ENCODE results near the gene DPM3. TPM values are rescaled to one million over a fixed set of nuclear protein-coding genes. Genes with fewer than 3 reads are reported as not detected.

Gene DPM3
- total RNA-seq, 3 donors from 2014 or later, result 53.7 to 69.4 (median 68.2) TPM

DNA sequence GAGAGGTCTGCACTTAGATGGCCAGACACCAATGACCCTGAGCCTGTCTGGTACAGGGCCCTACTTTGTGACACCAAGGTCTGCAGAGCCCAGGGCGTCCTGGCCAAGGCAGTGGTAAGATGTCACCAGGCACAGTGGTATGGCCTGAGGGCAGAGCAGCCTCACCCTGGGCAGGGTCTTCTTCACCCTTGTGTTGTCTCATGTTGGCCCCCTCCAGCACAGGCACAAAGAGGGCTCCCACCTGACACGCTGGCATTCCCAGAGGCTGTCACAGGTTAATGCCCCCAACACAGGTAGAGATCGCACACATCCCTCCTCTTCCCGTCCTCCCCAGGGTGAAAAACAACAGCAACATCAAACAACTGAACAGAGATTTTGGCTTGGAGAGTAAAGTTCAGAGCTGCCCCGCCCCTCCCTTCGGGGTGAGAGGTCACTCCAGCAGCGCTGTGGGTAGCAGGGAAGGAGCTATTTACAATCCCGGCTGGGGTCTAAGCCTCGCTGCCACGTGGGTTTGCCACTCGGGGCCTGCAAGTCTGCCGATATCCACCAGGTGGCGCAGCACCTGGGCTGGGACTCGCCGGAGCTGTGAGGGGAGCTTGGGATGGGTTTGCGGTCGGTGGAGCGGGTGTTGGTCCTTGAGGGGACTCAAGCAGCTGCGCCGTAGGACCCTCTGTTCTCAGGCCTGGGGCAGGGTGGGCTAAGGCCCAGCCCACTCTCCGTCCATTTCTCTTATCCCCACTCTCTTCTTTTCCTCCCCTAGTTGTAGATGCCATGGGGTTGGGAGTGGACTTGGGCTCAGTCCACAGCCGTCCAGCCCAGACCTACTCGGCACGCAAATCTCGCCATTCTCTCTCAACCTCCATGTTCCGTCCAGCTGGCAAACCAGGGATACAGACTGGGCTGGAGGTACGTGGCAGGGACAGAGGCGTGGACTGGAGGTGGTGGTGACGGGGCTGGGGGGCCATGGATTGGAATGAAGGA is 49.0 kb downstream of the DPM3 start:
- H3K27me3 ChIP-seq, result no peaks in the 10 kb centered on the region
- no peak overlapping the region for H3K27ac ChIP-seq
- peak in 2 of 3 donors; percentile 11 to 53 for TF ChIP-seq POLR2AphosphoS5 (IDR thresholded peaks at IDR 0.05)
- TF ChIP-seq POLR2A (IDR thresholded peaks at IDR 0.05), result no peak
- TF ChIP-seq, protein P1, sequence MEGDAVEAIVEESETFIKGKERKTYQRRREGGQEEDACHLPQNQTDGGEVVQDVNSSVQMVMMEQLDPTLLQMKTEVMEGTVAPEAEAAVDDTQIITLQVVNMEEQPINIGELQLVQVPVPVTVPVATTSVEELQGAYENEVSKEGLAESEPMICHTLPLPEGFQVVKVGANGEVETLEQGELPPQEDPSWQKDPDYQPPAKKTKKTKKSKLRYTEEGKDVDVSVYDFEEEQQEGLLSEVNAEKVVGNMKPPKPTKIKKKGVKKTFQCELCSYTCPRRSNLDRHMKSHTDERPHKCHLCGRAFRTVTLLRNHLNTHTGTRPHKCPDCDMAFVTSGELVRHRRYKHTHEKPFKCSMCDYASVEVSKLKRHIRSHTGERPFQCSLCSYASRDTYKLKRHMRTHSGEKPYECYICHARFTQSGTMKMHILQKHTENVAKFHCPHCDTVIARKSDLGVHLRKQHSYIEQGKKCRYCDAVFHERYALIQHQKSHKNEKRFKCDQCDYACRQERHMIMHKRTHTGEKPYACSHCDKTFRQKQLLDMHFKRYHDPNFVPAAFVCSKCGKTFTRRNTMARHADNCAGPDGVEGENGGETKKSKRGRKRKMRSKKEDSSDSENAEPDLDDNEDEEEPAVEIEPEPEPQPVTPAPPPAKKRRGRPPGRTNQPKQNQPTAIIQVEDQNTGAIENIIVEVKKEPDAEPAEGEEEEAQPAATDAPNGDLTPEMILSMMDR (IDR thresholded peaks at IDR 0.05), result peak; percentile 95 to 98 (median 97)
- H3K4me3 ChIP-seq, result no peak overlapping the region
- peak in 1 of 2 donors; percentile 78 for DNase-seq (ENCODE audit: low spot score in 2 of 2)
- no peaks in the 10 kb centered on the region for H3K36me3 ChIP-seq
- H3K4me1 ChIP-seq, result peaks cover 0 to 10% of the 10 kb centered on the region in 2 donors
- H3K9me3 ChIP-seq, result no peaks in the 10 kb centered on the region
- intact Hi-C loops (cut with DNase I; ENCODE audit: low total_unique reads), result loop anchor here (5.0 kb wide), 1 partner anchor 76 kb away; no protein-coding TSS in a partner anchor

Other genes starting within 250 kb of the DPM3 start
- 10 to 100 TPM; 15.0 to 16.7 (median 16.4) TPM for gene PMVK, start 203.8 kb downstream of the DPM3 start, total RNA-seq
- 100 to 1,000 TPM in 2 of 3 donors, 10 to 100 TPM in 1; 79.3 to 156 (median 105) TPM for gene PBXIP1, start 184.4 kb downstream of the DPM3 start, total RNA-seq
- gene PYGO2, start 178.7 kb downstream of the DPM3 start, total RNA-seq, result 10 to 100 TPM; 14.6 to 26.2 (median 20.3) TPM
- gene SHC1, start 169.8 kb downstream of the DPM3 start, total RNA-seq, result 100 to 1,000 TPM in 2 of 3 donors, 10 to 100 TPM in 1; 94.4 to 177 (median 134) TPM
- 100 to 1,000 TPM in 1 of 3 donors, 10 to 100 TPM in 2; 44.6 to 104 (median 47.3) TPM for gene CKS1B, start 165.8 kb downstream of the DPM3 start, total RNA-seq
- 10 to 100 TPM; 27.0 to 42.7 (median 39.3) TPM for gene FLAD1, start 157.2 kb downstream of the DPM3 start, total RNA-seq
- gene LENEP, start 146.9 kb downstream of the DPM3 start, total RNA-seq, result not detected
- 10 to 100 TPM; 45.6 to 82.5 (median 53.4) TPM for gene ZBTB7B, start 137.7 kb downstream of the DPM3 start, total RNA-seq
- 1 to 10 TPM in 2 of 3 donors, under 1 TPM in 1; 0.48 to 4.4 (median 3.3) TPM for gene DCST2, start 106.8 kb downstream of the DPM3 start, total RNA-seq
- under 1 TPM; 0.16 to 0.66 (median 0.44) TPM for gene DCST1, start 106.7 kb downstream of the DPM3 start, total RNA-seq
- 100 to 1,000 TPM in 2 of 3 donors, 10 to 100 TPM in 1; 97.8 to 155 (median 109) TPM for gene ADAM15, start 89.2 kb downstream of the DPM3 start, total RNA-seq
- 10 to 100 TPM in 2 of 3 donors, 1 to 10 TPM in 1; 4.8 to 26.6 (median 23.9) TPM for gene EFNA4, start 76.8 kb downstream of the DPM3 start, total RNA-seq
- gene EFNA3, start 61.7 kb downstream of the DPM3 start, total RNA-seq, result 1 to 10 TPM; 1.6 to 7.2 (median 6.6) TPM
- 100 to 1,000 TPM in 2 of 3 donors, 10 to 100 TPM in 1; 18.7 to 163 (median 120) TPM for gene EFNA1, start 12.7 kb downstream of the DPM3 start, total RNA-seq
- 10 to 100 TPM; 25.0 to 32.4 (median 28.5) TPM for gene SLC50A1, start 4.7 kb downstream of the DPM3 start, total RNA-seq
- 100 to 1,000 TPM; 104 to 147 (median 131) TPM for gene KRTCAP2, start 32.8 kb upstream of the DPM3 start, total RNA-seq
- 1 to 10 TPM in 1 of 3 donors, under 1 TPM in 1, not detected in 1; 0.98 to 1.5 TPM for gene TRIM46, start 33.3 kb upstream of the DPM3 start, total RNA-seq
- 10 to 100 TPM; 17.3 to 27.5 (median 25.9) TPM for gene THBS3, start 67.4 kb upstream of the DPM3 start, total RNA-seq
- gene MTX1, start 68.2 kb upstream of the DPM3 start, total RNA-seq, result 10 to 100 TPM; 41.1 to 50.8 (median 44.8) TPM
- gene ENTREP3, start 115.0 kb upstream of the DPM3 start, total RNA-seq, result 10 to 100 TPM in 2 of 3 donors, 1 to 10 TPM in 1; 8.2 to 12.1 (median 10.2) TPM
- gene SCAMP3, start 121.8 kb upstream of the DPM3 start, total RNA-seq, result 10 to 100 TPM; 64.9 to 72.0 (median 68.3) TPM
- 10 to 100 TPM; 29.1 to 53.4 (median 48.7) TPM for gene CLK2, start 133.0 kb upstream of the DPM3 start, total RNA-seq
- 1 to 10 TPM; 1.3 to 2.3 (median 2.3) TPM for gene HCN3, start 136.9 kb upstream of the DPM3 start, total RNA-seq
- under 1 TPM in 1 of 3 donors, not detected in 2; 0.33 TPM for gene PKLR, start 160.9 kb upstream of the DPM3 start, total RNA-seq
- gene FDPS, start 168.3 kb upstream of the DPM3 start, total RNA-seq, result 100 to 1,000 TPM in 1 of 3 donors, 10 to 100 TPM in 2; 84.2 to 102 (median 93.1) TPM
- 10 to 100 TPM; 14.1 to 22.4 (median 14.4) TPM for gene RUSC1, start 180.4 kb upstream of the DPM3 start, total RNA-seq

Data from breast epithelium (tissue), 4 donors.